HG03571 (cell line): Measurements from ENCODE around the gene WARS2.
"Not testable (repeated sequence)": the region's sequence is repeated elsewhere in the genome, so short reads cannot be mapped to it uniquely, and the experiment has no call there.

ENCODE experiments used
- ATAC-seq: cut with Tn5 transposase; IDR thresholded peaks from one replicate; pipeline ENCODE4 v1.9.1; 2021; ENCODE audit not compliant: unreplicated experiment

Gene WARS2

DNA sequence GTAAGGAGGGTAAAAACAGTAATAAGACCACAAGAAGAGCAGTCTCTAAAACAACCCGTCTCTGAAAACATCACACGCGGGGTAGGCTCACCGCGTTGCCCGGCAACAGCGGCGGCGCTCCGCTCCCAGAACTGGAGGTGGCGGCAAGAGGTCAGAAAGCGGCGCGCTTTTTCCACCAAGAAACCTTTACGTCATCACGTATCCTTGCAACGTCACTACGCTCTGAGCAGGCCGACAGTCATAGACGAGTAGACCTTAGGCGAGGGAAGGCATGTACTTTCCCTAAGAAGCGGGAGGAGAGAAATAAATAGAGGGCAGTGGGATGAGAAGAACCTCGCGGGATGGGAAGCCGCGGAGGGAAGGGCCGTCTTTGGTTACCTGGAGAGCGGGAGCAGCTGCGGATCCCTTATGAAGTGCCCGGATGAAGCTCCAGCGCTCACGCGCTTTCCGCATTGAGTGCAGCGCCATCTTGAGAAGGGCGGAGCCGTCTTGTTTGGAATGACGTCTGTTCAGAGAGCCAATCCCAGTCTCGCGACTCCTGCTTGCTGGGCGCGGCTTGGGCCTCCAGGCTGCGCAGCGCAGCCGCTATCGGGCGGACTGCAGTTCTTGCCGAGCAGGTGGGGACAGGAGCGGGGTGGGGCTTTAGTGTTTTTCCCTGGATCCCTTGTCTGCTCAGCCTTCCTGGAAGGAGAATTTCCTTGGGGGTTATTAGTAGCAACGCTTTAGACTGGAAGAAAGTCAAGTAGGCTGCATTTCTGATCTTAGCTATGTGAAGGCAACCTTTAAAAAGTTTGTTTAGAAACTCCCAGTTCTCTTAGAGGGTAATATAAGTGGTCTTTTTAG, at the start of gene WARS2:
Gene WARS2 (minus strand): TSS at position 477 of the 843 bp plus-strand sequence. CDS start 9 bp downstream, at position 468.
- ATAC-seq = peak; percentile 95

GRCh38 chr1:119188926-119189325, 48.5 kb upstream of the WARS2 start:
- ATAC-seq = no peak

DNA sequence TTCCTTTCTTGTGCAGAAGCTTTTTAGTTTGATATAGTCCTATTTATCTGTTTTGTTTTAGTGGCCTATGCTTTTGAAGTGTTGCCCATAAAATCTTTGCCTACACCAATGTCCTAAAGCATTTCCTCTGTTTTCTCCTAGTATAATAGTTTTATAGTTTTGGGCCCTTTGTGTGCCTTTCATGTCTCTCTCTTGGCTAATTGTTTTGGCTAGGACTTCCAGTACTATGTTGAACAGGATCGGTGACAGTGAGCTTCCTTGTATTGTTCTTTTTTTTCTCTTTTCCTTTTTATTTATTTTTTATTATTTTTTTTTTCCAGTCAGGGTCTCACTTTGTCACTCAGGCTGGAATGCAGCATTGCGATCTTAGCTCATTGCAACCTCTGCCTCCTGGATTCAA, 47.0 kb upstream of the WARS2 start:
- ATAC-seq = no peak

GRCh38 chr1:119186471-119186870, 46.0 kb upstream of the WARS2 start:
- no peak for ATAC-seq

GRCh38 chr1:119184972-119185371, 44.5 kb upstream of the WARS2 start:
- ATAC-seq = no peak

DNA sequence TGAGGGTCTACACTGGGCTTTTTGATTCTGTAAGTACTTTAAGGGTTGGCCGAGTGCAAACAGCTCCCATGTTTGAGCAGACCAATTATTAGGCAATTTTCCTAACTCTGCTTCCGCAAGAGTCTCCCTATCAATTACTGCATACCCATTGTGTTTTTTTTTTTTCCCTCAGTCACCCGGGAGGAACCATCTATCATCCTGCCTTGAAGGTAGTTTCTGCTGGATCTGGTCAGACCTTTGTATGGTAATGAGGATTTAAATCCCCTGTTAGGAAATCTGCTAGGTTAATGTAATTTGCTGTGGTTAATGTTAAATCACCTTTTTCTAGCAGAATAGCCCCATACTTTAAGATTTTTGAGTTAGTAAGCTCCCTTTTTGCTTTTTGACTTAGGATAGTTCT, 40.8 kb upstream of the WARS2 start:
- ATAC-seq = no peak

GRCh38 chr1:119179051-119179450, 38.6 kb upstream of the WARS2 start:
- no peak for ATAC-seq

GRCh38 chr1:119172927-119173326, 32.5 kb upstream of the WARS2 start:
- not testable (repeated sequence) for ATAC-seq

DNA sequence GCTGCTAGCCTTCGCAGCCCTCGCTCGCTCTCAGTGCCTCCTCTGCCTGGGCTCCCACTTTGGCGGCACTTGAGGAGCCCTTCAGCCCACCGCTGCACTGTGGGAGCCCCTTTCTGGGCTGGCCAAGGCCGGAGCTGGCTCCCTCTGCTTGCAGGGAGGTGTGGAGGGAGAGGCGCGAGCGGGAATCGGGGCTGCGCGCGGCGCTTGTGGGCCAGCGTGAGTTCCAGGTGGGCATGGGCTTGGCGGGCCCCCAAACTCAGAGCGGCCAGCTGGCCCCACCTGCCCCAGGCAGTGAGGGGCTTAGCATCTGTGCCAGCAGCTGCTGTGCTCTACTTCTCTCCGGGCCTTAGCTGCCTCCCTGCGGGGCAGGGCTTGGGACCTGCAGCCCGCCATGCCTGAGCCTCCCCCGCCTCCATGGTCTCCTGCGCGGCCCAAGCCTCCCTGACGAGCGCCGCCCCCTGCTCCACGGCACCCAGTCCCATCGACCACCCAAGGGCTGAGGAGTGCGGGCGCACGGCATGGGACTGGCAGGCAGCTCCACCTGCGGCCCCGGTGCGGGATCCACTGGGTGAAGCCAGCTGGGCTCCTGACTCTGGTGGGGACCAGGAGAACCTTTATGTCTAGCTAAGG, 31.0 kb upstream of the WARS2 start:
- not testable (repeated sequence) for ATAC-seq

DNA sequence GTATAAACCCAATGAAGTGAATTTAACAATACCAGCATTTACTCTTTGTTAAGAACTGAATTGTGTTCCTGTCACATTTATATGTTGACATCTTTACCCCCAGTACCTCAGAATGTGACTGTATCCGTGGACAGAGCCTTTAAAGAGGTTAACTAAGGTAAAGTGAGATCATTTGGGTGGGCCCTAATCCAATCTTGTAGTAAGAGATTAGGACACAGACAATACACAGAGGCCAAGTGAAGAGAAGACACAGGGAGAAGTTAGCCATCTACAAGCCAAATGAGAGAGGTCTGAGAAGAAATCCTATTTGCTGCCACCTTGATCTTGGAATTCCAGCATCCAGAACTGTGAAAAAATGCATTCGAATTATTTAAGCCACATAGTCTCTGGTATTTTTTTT, 22.9 kb upstream of the WARS2 start:
- no peak for ATAC-seq

DNA sequence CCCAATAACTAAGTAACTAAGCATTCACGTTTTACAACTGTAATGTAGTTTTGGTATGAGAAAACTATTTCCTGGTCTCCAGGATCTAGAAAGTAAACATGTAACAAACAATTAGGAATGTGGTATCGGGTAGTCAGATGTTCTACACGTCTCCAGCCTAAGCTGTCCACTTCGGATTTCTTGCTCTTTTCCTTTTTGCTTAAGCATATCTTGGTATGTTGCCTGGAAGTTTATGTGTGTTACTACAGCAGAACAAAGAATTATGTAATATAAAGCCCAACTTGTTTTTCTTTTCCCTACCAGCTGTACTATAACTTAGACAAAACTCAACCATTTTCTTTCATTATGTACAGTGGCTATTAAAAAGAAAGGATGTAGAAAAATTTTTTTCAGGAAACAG, 20.4 kb upstream of the WARS2 start:
- ATAC-seq = no peak

GRCh38 chr1:119160409-119160808, 20.0 kb upstream of the WARS2 start:
- no peak for ATAC-seq

DNA sequence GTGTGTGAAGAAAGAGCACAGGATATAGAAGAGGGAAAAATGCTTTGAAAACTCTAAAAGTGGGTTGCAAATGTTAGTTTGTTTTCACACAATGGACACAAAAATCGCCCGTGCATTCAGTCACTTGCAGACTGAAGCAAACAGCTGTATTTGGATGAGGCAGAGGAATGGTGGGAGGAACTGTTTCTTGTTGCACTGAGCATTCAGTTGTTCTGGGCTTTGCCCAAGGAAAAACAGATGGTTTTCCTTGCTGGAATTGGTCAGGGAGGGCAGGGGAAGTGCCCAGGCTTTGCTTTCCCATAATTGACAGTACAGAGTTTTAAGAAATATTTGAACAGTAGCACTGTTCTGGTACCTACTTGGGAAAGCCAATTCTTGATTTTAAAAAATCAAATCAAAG, 19.5 kb upstream of the WARS2 start:
- no peak for ATAC-seq

GRCh38 chr1:119159111-119159510, 18.7 kb upstream of the WARS2 start:
- ATAC-seq = no peak

DNA sequence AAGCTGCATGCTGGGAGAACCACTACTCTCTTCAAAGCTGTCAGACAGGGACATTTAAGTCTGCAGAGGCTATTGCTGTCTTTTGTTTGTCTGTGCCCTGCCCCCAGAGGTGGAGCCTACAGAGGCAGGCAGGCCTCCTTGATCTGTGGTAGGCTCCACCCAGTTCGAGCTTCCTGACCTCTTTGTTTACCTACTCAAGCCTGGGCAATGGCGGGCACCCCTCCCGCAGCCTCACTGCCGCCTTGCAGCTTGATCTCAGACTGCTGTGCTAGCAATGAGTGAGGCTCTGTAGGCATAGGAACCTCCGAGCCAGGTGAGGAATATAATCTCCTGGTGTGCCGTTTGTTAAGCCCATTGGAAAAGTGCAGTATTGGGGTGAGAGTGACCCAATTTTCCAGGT, 16.3 kb upstream of the WARS2 start:
- not testable (repeated sequence) for ATAC-seq

DNA sequence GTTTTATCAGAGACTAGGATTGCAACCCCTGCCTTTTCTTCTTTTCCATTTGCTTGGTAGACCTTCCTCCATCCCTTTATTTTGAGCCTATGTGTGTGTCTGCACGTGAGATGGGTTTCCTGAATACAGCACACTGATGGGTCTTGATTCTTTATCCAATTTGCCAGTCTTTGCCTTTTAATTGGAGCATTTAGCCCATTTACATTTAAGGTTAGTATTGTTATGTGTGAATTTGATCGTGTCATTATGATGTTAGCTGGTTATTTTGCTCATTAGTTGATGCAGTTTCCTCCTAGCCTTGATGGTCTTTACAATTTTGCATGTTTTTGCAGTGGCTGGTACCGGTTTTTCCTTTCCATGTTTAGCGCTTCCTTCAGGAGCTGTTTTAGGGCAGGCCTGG, 14.6 kb upstream of the WARS2 start:
- not testable (repeated sequence) for ATAC-seq

- no peak for ATAC-seq
These were observed 9.7 kb upstream of the WARS2 start for GRCh38 chr1:119150150-119150549.

GRCh38 chr1:119147661-119148090, 7.2 kb upstream of the WARS2 start:
- ATAC-seq = no peak

DNA sequence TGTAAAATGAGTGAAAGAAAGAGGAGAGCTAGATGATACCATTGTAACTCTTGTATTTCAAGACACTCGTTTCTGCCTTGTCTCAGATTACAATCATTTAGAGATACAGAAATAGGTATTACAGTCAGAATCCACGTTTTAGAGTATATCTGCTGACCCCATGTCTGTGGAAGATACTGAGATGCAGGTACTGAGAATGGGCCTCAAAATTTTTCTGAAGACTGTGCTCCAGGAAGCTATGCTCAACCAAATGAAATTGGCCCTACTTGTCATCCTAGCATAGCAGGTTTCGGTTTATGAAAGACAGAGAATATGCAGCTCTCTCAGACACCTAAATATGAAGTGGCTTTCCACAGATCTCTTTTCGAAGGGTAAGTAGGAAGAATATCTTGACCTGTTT, 6.0 kb upstream of the WARS2 start:
- no peak for ATAC-seq

GRCh38 chr1:119144813-119145212, 4.4 kb upstream of the WARS2 start:
- no peak for ATAC-seq

- ATAC-seq = no peak
These were observed 3.3 kb upstream of the WARS2 start for GRCh38 chr1:119143706-119144105.

GRCh38 chr1:119141660-119142059, 1.2 kb upstream of the WARS2 start:
- no peak for ATAC-seq
